Measurements from ENCODE around the gene CHSY3. TPM values are rescaled to one million over a fixed set of nuclear protein-coding genes. Genes with fewer than 3 reads are reported as not detected.

The CHSY3 gene
- total RNA-seq, 1 donor from 2014 or later = 0.51 TPM

DNA sequence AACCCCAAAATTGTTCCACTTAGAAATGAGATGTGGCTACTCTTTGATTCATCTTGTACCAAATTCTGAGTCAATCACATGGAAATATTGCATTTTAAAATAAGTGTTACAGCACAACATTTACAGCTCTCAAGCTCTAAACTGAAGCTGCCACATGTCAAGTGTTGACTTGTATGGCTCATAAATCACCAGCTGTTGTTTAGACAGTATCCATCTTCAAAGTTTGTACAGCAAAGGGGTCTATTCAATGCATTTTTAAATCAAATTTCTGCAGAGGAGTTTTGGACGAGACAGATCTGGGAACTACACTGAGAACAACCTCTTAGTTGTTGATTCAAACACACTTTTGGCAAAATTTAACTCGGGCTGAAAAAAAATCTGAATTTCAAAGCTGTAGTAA lies 31.4 kb downstream of the CHSY3 start:
- ATAC-seq (ENCODE audit: poor library complexity) = no peak
- intact Hi-C loops (cut with DNase I) = no loop called here
- no peak for DNase-seq

DNA sequence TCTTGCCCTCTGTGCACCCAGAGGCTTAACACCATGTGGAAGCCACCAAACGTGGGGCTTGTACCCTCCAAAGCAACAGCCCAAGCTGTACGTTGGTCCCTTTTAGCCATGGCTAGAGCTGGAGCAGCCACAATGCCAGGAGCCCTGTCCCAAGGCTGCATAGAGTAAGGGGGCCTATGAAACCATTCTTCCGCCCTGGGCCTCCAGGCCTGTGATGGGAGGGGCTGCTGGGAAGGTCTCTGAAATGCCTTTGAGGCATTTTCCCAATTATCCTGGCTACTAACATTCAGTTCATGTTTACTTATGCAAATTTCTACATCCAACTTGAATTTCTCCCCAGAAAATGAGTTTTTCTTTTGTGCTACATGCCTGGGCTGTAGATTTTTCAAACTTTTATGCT lies 33.8 kb downstream of the CHSY3 start:
- no peak for DNase-seq
- intact Hi-C loops (cut with DNase I) = no loop called here
- no peak for ATAC-seq (ENCODE audit: poor library complexity)

DNA sequence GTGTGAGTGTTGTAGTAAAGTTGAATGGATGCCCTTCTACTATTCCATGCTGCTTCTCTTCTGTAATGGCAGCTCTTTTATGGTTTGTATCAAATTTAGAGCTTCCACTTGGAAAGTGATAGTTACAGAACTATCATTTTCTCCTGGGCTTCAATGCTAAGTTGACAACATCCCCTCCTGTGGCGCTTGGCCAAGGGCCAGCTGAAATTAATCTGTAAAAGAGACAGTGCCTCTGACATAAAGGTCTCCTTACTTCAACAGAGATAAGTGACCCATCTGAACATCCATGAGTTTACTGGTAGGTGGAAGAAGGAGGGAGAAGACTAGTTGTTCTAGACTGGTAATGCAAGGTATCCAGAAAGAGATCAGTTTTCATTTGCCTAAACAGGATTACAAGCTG lies 39.7 kb downstream of the CHSY3 start:
- ATAC-seq (ENCODE audit: poor library complexity) (no peak), DNase-seq (no peak)
- intact Hi-C loops (cut with DNase I) = no loop called here

DNA sequence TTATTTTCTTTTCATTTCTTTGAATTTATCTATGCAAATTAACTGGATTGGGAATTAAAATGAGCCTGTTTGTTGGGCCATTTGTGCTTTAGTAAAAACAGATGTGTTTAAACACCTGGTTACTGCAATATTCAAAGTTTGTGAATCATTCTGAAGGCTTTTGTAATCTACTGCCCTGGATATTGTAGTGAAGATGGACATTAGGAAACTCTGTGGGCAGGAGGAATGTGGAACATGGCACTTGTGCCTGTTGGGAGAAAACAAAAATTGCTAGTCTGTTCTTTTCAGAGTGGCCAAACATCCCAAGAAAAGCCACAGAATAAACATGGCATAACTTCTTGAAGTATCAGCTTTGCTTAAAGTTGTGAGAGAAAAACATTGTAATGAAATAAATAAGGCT lies 40.8 kb downstream of the CHSY3 start:
- intact Hi-C loops (cut with DNase I) = no loop called here
- no peak for DNase-seq
- no peak for ATAC-seq (ENCODE audit: poor library complexity)

DNA sequence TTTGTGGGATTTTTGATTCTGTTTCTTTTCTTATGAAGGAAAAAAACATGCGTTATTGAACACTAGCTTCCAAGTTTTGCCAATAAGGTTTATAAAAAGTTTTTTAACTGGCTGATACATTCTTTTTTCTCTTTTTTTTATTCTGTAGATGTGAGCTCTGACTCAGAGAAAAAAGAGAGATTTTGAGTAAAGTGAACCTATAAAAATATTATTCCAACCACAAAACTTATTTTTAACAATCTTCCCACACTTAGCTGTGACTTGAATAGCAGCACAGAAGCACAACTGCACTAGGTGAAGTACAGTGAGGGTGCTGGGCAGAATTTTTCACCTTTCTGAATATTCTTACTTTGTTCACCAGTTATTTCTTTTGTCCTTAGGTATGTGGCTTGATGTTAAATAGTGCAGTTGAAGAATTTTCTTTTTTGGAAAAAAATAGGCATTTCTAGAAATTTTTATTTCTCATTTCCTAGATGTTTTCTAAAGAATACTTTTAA lies 41.6 kb downstream of the CHSY3 start:
- DNase-seq (no peak), ATAC-seq (ENCODE audit: poor library complexity) (no peak)
- intact Hi-C loops (cut with DNase I) = no loop called here

DNA sequence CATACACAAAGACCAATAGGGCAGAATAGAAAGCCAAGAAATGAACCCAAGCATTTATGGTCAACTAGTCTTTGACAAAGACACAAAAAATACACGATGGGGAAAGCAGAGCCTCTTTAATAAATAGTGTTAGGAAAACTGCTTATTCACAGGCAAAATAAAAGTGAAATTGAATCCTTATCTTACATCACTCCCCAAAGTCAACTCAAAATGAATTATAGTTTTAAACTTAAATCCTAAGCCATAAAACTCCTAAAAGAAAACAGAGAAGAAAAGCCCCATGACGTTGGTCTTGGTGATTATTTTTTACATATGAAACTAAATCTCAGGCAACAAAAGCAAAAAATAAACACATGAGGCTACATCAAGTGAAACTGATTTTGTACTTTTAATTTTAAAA lies 46.8 kb downstream of the CHSY3 start:
- DNase-seq (no peak), ATAC-seq (ENCODE audit: poor library complexity) (no peak)
- intact Hi-C loops (cut with DNase I) = no loop called here

DNA sequence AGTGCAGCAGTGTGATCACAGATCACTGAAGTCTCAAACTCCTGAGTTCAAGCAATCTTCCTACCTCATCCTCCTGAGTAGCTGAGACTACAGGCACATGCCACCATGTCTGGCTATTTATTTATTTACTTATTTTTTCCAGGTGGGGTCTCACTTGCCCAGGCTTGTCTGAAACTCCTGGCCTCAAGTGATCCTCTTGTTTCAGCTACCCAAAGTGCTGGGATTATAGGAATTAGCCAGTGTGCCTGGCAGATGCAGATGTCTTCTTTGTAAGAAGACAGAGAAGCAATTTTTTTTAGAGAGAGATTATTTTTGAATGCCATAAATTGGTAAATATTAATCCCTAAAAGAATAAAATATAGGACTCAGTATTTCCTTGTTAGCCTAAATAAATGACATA lies 54.3 kb downstream of the CHSY3 start:
- intact Hi-C loops (cut with DNase I) = no loop called here
- ATAC-seq (ENCODE audit: poor library complexity) (no peak), DNase-seq (no peak)

DNA sequence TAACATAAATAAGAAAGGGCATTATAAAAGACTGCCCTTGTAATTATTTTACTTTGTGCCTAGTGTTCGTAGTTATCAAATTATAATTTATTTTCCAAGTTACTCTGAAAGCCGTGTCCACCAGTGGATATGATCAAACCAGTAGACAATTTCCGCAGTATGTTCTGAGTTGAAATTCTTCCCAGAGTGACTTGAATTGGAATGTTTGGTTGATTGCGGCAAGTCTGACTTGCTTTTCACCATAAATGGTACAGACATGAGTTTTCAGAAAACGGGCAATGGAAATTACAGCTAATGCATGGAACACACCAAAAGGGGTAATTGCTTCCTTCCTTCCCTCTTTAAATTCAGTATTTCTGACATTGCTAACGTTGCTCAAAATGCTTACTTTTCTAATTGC lies 56.6 kb downstream of the CHSY3 start:
- no peak for DNase-seq
- intact Hi-C loops (cut with DNase I) = no loop called here
- no peak for ATAC-seq (ENCODE audit: poor library complexity)

DNA sequence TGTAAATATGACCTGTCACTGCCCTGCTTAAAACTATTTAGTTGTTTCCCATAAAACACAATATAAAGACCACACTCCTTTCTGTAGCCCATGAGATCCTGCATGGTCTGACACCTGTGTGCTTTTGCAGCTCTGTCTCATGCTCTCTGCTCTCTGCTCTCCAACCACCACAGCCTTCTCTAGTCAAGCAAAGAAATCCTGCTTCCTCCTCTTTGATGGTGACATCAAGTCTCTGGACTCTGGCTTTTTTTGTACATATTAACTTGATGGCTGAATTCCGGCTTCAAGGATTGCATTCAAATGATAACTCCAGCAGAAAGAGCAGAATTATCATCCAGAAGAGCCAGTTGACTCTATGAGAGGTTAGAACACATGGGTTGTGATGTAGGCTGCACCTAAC lies 58.2 kb downstream of the CHSY3 start:
- no peak for ATAC-seq (ENCODE audit: poor library complexity)
- DNase-seq = no peak
- intact Hi-C loops (cut with DNase I) = no loop called here

DNA sequence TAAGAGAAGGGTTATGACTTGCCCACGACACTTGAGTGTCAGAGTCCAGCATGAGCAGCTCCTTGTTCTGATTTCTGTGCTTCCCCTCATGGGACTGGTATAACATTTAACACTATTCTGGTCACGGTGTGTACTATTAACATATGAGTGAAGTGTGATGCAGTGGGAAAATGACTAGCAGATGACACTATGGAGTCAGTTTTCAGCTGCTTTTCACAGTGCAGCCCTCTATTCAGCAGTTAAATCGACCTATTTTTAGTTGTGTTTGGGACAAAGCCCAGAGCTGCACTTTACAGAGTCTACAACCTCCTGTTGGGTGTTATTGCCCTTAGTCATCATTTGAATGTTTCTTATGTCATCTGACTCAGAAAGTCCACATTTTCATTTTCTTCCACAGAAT lies 59.1 kb downstream of the CHSY3 start:
- DNase-seq = no peak
- intact Hi-C loops (cut with DNase I) = no loop called here
- peak; percentile 49 for ATAC-seq (ENCODE audit: poor library complexity)

DNA sequence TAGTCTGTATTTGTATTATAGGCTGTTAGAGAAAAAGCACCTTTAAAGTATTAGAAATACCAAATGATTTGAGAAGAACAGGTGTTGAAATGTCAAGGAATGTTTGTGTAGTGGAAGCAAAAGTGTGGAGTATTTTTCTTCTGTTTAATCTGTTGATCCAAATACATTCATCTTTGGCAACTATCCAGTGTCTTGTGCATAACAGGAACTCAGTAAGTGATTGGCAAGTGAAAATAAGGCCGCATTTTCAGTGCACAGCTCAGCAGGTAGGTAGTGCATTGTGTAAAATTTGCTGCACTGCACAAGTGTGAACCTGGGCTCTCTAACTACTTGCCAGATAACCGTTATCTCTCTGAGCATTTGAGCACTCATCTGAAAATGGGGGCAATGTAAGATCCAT lies 61.8 kb downstream of the CHSY3 start:
- intact Hi-C loops (cut with DNase I) = no loop called here
- ATAC-seq (ENCODE audit: poor library complexity) (no peak), DNase-seq (no peak)

DNA sequence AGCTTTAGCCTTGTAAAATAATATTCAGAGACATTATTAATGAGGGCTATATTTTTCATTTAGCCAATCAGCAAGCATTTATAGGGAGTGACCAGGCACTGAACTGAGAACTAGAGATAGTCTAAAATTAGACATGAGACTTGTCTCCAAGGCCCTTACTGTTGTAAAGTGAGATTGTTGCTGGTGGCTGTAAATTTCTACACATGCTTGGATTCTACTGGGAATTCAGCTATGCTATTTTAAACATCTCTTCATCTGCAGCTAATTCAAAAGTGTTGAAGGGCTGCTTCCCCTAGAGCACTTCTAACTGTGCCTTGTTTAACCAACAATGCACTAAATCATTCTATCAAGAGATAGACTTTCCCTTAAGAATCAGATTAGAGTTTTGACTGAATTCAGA lies 67.4 kb downstream of the CHSY3 start:
- intact Hi-C loops (cut with DNase I) = no loop called here
- ATAC-seq (ENCODE audit: poor library complexity) (no peak), DNase-seq (no peak)

DNA sequence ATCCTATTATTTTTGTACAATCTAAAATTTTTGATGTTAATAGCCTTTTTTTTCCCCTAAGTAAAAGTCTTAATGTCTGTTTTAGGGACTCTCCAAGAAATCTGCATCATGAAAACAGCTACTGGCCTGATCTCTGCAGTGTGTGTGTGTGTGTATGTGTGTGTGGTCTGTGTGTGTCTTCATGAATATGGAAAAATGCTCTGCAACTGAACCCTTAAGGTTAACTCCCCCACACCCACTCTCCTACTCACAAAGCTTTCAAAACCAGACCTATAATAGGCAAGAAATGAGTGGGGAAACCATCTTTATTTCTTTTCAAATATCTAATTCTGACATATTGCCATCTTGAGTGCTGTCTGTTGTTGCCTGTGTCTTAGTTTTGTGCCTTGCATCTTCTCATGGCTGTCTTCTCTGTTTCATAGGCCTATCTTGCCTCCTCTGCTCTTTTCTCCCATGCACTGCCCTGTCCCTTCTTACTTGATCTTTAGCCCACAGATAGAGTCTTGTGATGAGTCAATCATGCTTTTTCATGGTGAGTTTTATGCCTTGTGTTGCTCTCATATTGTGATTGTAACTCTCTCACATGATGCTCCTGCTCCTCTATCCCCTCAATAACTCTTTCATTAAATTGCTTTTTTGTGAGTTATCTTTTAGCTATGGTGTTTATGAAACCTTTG lies 68.3 kb downstream of the CHSY3 start:
- ATAC-seq (ENCODE audit: poor library complexity) (no peak), DNase-seq (no peak)
- intact Hi-C loops (cut with DNase I) = no loop called here

DNA sequence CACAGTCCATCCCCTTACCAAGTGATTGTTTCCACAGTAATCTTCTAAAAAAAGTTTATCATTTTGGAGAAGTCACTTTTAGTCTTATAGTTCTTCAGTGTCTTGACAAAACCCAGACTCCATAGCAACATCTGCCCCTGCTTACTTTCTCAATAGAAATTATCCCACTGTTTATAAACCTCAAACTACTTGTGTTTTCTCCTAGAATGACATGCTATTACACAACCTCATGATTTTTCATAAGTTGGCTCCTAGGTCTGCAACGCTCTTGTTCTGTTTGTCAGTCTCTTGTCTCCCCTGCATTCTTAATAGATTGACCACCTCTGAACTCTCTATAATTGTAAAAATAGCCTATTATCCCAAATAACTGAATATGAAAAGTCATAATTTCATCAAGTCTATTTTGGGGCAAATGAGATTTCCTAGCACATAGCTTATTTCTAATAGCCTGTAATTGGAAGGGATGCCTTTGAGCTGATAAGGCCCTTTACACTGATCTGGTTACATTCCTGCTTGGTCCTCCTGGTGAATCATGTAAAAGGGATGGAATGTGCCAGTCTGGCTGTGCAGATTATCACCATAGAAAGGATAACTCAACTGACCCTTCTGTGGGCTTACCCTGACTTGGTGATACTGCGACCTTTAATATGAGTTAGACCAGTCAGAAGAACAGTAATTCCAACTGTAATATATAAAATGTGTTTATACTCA lies 69.6 kb downstream of the CHSY3 start:
- DNase-seq = no peak
- ATAC-seq (ENCODE audit: poor library complexity) = no peak
- intact Hi-C loops (cut with DNase I) = no loop called here

DNA sequence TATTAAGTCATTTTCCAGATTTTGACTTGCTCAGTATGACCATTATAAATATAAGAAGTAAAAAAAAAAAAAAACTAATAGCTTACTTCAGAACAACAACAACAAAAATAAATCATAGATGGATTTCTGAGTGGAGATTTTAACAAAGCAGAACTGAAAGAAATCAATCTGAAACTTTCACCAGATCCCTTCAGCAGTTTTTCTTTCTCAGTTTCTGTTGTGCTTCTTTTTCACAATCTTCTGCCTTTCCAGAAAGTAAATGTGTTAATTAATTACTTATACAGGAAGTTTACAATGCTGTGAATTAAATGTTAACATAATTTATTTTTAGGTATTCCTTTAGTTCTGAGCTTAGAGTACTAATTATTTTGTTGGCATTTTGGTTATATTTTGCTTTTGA lies 73.5 kb downstream of the CHSY3 start:
- DNase-seq (no peak), ATAC-seq (ENCODE audit: poor library complexity) (no peak)
- intact Hi-C loops (cut with DNase I) = no loop called here

DNA sequence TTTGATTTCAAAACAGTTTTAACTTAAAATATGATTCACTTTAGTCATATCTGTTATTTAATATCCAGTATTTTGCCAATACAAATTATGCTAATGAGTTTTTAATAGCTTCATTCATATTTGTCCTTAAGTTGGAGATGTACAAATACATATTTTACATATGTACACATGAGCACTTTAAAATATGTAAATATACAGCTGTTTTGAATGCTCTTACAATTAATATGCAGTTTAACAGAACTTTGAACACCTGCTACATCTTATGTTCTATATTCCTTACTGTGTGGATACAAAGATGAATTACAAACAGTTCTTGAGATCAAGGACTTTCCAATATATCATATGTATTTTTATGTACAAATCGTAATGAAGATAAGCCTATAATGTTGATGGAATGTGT lies 74.0 kb downstream of the CHSY3 start:
- ATAC-seq (ENCODE audit: poor library complexity) (no peak), DNase-seq (no peak)
- intact Hi-C loops (cut with DNase I) = no loop called here

DNA sequence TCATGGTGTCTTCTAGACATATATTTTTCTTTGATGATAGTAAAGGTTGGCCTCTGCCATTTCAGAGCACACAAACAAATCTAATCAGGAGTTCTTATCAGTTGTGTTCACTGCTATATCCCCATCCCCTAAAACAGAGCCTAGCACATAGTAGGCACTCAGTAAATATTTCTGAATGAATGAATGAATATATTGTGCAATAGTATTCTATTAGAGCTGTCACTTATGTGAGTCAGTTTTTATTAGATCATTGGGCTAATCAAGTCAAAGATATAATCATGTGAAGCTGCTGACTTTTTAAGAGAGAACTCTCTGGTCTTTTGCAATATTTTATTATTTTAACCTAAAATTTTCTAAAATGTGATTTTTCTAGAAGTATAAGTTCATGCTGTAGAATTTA lies 84.2 kb downstream of the CHSY3 start:
- DNase-seq (no peak), ATAC-seq (ENCODE audit: poor library complexity) (no peak)
- intact Hi-C loops (cut with DNase I) = no loop called here

DNA sequence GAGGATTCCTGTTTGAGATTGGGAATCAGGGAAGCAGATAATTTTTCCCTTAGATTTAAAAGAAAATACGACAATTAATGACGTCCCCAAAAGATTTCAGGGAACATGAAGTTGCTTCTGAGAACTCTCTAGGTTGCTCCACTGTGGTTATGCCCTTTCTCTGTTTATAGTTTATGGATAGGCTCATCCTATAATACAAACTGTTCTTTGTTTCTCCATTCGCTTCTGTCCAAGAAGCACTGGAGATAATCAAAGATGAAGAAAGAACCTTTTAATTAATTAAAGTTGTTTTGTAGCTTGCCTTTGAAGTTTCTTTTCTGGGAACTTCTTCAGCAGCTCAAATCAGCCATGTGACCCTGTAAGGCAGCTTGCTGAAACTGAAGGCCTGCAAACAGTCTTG lies 87.5 kb downstream of the CHSY3 start:
- ATAC-seq (ENCODE audit: poor library complexity) = no peak
- intact Hi-C loops (cut with DNase I) = no loop called here
- no peak for DNase-seq

DNA sequence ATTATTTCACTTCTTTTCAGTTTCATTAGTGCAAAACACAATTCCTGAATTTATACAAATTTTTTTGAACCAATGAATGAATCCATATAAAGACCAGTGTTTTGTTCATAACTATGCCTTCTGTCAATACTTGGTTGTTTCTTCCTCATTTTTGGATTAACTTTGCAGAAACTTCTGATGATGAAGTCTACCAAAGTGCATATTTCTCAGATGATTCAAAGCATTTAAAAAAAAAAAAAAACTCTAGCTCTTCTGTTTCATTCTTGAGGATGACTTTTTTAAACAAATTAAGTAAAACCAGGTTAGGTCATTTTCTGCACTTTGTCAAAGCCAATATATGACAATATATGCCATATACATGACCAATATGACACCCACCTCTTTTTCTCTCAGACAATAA lies 92.6 kb downstream of the CHSY3 start:
- ATAC-seq (ENCODE audit: poor library complexity) = no peak
- intact Hi-C loops (cut with DNase I) = no loop called here
- DNase-seq = no peak

DNA sequence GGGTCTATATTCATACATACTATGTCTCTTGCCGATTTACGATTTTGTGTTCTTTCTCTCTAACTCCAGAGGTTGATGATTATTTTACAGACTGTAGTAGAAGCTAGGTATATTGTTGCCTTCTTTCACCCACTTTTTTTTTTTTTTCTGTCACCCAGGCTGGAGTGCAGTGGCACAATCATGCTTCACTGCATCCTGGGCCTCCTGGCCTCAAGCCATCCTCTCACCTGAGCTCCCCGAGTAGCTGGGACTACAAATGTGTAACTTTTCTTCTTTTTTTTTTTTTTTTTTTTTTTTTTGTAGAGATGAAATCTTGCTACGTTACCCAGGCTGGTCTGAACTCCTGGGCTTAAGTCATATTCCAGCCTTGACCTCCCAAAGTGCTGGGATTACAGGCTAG lies 96.2 kb downstream of the CHSY3 start:
- intact Hi-C loops (cut with DNase I) = no loop called here
- DNase-seq (no peak), ATAC-seq (ENCODE audit: poor library complexity) (no peak)

DNA sequence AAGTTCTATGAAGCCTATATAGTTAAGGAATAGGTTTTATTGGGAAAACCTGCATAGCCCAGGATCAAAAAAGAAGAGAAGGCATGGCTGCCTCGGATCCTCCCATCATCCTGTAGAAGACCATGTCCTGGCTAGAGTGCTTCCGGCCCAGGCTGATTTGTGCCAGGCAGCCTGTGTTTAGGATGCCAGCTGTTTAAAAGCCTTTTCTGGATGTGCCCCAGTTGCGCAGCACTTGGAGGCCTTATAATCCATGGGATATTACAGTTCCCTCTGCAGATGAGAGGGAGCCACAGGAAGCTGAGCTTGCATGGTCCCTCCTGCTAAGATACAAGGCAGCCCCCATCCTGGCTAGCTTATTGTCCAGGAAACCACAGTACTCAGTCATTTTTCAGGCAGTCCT lies 97.9 kb downstream of the CHSY3 start:
- no peak for ATAC-seq (ENCODE audit: poor library complexity)
- no peak for DNase-seq
- intact Hi-C loops (cut with DNase I) = no loop called here

Measured in Right ventricle myocardium superior (tissue), 1 donor.